HuH-7.5 (cell line): Measurements from ENCODE around the gene GASK1A.
"Not testable (repeated sequence)": the region's sequence is repeated elsewhere in the genome, so short reads cannot be mapped to it uniquely, and the experiment has no call there.

Source experiments
- DNase-seq: peaks from one replicate; pipeline ENCODE4 v3.0.0; 2011; ENCODE audit warnings: low spot score

GASK1A gene

GRCh38 chr3:42979044-42979972 lies at the start of gene GASK1A:
TSS of gene GASK1A (plus strand) at chr3:42979311. CDS start at chr3:42979643, 332 bp downstream.
- peak; percentile 27 for DNase-seq

- no peak for DNase-seq
Measured at GRCh38 chr3:42934111-42934510, 45.0 kb upstream of the GASK1A start.

GRCh38 chr3:42934910-42935309 lies 44.2 kb upstream of the GASK1A start:
- DNase-seq = no peak

- DNase-seq = no peak
Measured at GRCh38 chr3:42935472-42935871, 43.6 kb upstream of the GASK1A start.

- no peak for DNase-seq
Measured at GRCh38 chr3:42936157-42936981, 42.7 kb upstream of the GASK1A start.

GRCh38 chr3:42937334-42937733 lies 41.8 kb upstream of the GASK1A start:
- no peak for DNase-seq

- DNase-seq = no peak
Measured at GRCh38 chr3:42942693-42943092, 36.4 kb upstream of the GASK1A start.

- DNase-seq = no peak
Measured at GRCh38 chr3:42946050-42946449, 33.1 kb upstream of the GASK1A start.

GRCh38 chr3:42957573-42957972 lies 21.5 kb upstream of the GASK1A start:
- DNase-seq = no peak

- DNase-seq = no peak
Measured at GRCh38 chr3:42960282-42960681, 18.8 kb upstream of the GASK1A start.

- no peak for DNase-seq
Measured at GRCh38 chr3:42960786-42961185, 18.3 kb upstream of the GASK1A start.

GRCh38 chr3:42961633-42962032 lies 17.5 kb upstream of the GASK1A start:
- DNase-seq = peak; percentile 23

GRCh38 chr3:42963269-42963668 lies 15.8 kb upstream of the GASK1A start:
- DNase-seq = no peak

- no peak for DNase-seq
Measured at GRCh38 chr3:42964266-42964665, 14.8 kb upstream of the GASK1A start.

GRCh38 chr3:42970557-42970956 lies 8.6 kb upstream of the GASK1A start:
- no peak for DNase-seq

GRCh38 chr3:42970976-42971772 lies 7.9 kb upstream of the GASK1A start:
- no peak for DNase-seq

GRCh38 chr3:42974906-42975305 lies 4.2 kb upstream of the GASK1A start:
- not testable (repeated sequence) for DNase-seq

GRCh38 chr3:42975456-42975855 lies 3.7 kb upstream of the GASK1A start:
- DNase-seq = no peak

- DNase-seq = no peak
Measured at GRCh38 chr3:42975955-42976354, 3.2 kb upstream of the GASK1A start.

- DNase-seq = no peak
Measured at GRCh38 chr3:42980209-42980608, 1.1 kb downstream of the GASK1A start.

GRCh38 chr3:42980909-42981308 lies 1.8 kb downstream of the GASK1A start:
- DNase-seq = no peak
